HG03520 (cell line): ENCODE data around the gene ZFR.
A peak's percentile ranks its signal among the peaks of the same experiment; 100 is the strongest.
"Not testable (repeated sequence)": the region's sequence is repeated elsewhere in the genome, so short reads cannot be mapped to it uniquely, and the experiment has no call there.

Source experiments
- ATAC-seq: cut with Tn5 transposase; IDR thresholded peaks from one replicate; pipeline ENCODE4 v1.9.1; 2021; ENCODE audit warnings: mild to moderate bottlenecking, moderate library complexity; ENCODE audit not compliant: unreplicated experiment

The ZFR gene

DNA sequence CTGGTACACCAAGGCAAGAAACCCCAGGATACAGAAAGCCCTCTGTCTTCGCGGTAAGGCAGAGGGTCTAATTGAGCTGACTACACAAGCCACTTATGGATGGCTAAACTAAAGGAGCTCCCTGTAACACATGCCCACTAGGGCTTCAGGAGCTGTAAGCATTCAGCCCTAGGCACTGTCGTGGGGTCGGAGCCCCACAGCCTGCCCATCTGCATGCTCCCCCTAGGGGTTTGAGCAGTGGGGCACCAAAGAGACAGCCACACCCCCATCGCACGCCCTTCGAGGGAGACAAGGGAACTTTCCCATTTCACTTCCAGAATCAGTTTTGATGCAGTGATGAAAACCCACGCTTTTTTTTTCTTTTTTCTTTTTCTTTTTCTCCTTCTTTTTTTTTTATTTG lies 120.8 kb downstream of the ZFR start:
- no peak for ATAC-seq

GRCh38 chr5:32322882-32323281 lies 121.7 kb downstream of the ZFR start:
- no peak for ATAC-seq

DNA sequence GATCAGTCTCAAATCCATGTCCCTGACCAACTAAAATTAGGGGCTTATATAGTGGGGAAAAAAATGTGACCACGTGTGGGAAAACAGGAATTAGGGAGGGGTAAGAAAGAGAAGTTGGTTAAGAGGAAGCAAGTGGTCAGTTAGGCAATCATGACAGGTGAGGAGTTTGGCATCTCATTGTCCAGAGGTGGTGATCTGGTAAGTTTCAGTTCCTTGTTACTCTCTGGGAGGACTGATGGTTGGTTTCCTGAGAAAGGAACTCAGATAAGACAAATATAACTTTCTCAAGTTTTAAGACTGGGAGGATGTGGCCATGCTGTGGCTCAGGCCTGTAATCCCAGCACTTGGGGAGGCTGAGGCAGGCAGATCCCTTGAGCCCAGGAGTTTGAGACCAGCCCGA lies 122.8 kb downstream of the ZFR start:
- not testable (repeated sequence) for ATAC-seq

- no peak for ATAC-seq
These were observed 124.0 kb downstream of the ZFR start for GRCh38 chr5:32320576-32320975.

- no peak for ATAC-seq
These were observed 124.5 kb downstream of the ZFR start for GRCh38 chr5:32319926-32320543.

GRCh38 chr5:32319392-32319791 lies 125.1 kb downstream of the ZFR start:
- ATAC-seq: no peak

GRCh38 chr5:32317041-32317440 lies 127.5 kb downstream of the ZFR start:
- no peak for ATAC-seq

- ATAC-seq: no peak
These were observed 129.1 kb downstream of the ZFR start for GRCh38 chr5:32315221-32316014.

GRCh38 chr5:32314658-32315057 lies 129.9 kb downstream of the ZFR start:
- no peak for ATAC-seq

- ATAC-seq: not testable (repeated sequence)
These were observed 130.4 kb downstream of the ZFR start for GRCh38 chr5:32314152-32314488.

DNA sequence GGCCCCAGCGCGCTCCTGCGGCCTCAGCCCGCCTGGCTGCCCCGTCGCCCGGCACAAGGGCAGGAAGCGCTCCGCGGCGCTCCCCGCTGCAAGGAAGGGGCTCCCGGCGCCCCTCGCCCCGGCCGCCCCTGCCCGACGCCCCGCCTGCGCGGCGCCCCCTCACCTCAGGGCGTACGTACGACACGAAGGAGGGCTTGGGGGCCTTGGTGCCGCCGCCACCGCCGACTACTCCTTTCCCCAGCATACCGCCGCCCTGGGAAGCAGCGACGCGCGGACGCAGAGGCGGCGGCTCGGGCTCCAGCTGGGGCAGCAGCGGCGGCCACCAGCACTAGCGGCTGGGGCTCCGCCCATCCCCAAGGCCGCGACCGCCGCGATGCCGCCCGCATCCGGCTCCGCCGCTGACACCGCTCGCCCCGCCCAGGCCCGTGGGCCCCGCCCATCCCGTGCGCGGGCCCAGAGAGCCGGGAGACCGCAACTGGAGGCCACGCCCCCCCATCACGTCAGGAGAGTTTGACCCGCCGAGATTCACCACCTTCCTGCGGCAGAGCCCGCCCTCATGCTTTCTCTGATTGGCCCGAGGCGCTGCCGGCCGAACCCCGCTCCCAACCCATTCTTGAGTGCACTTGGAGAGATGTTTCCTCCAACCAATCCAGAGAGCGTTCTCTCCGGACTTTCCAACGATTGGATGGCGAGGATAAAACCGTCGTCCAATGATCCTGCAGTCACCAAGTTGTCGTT lies 131.8 kb downstream of the ZFR start, which contains the start of gene MTMR12:
MTMR12 (minus strand) TSS at position 345 of the 738 bp plus-strand sequence; CDS start at position 244, 101 bp downstream.
- ATAC-seq: peak; percentile 95

- peak; percentile 20 for ATAC-seq
These were observed 132.3 kb downstream of the ZFR start for GRCh38 chr5:32312197-32312594.

- no peak for ATAC-seq
These were observed 132.9 kb downstream of the ZFR start for GRCh38 chr5:32311404-32312196.

- no peak for ATAC-seq
These were observed 134.8 kb downstream of the ZFR start for GRCh38 chr5:32309761-32310160.

- ATAC-seq: no peak
These were observed 135.6 kb downstream of the ZFR start for GRCh38 chr5:32308946-32309345.

GRCh38 chr5:32307769-32308194 lies 136.8 kb downstream of the ZFR start:
- ATAC-seq: no peak

GRCh38 chr5:32304622-32305021 lies 139.9 kb downstream of the ZFR start:
- ATAC-seq: no peak
